Caco-2 (cell line): ENCODE results near the gene SATB1. TPM values are rescaled to one million over a fixed set of nuclear protein-coding genes. Genes with fewer than 3 reads are reported as not detected.

Experiments used
- BruUV-seq: library from RNA; stranded (reverse); fragments of 400-500 nt; replicated peaks from 2 replicates; lab custom pipeline; 2021; lab: Mats Ljungman, UMichigan
- CTCF ChIA-PET: fragments of 300-600 bp; sonication (Branson Sonifier 250); formaldehyde crosslinking; loops from one replicate; lab custom pipeline; 2022; ENCODE audit warnings: antibody characterized with exemption; lab: Charles Lee
- POLR2A ChIA-PET: fragments of 300-600 bp; sonication (Branson Sonifier 250); formaldehyde crosslinking; loops from one replicate; lab custom pipeline; 2022; ENCODE audit warnings: antibody characterized with exemption; lab: Charles Lee
- DNase-seq, 2 experiments: peaks; one replicate each; pipeline versions ENCODE4 v3.0.0 to v3.0.0-alpha.2; 2020 to 2022
- H3K27me3 ChIP-seq: replicated peaks from 2 replicates; pipeline ENCODE4 v1.6.0; 2011; ENCODE audit warnings: low read length; ENCODE audit not compliant: control insufficient read depth, insufficient read depth
- H3K36me3 ChIP-seq: 2 replicates; pipeline ENCODE4 v1.5.1; 2011; ENCODE audit warnings: low read length; ENCODE audit not compliant: control insufficient read depth, insufficient read depth
- H3K4me1 ChIP-seq: fragments of 250-450 bp; sonication (Bioruptor Pico); 2 replicates; pipeline ENCODE4 v1.5.1; 2020; ENCODE audit warnings: mild to moderate bottlenecking
- H3K4me3 ChIP-seq: 2 replicates; pipeline ENCODE4 v1.5.1; 2011; ENCODE audit warnings: low read depth, mild to moderate bottlenecking, control low read depth, low read length
- H3K9me3 ChIP-seq: fragments of 250-450 bp; sonication (Bioruptor Pico); 2 replicates; pipeline ENCODE4 v1.5.1; 2020; ENCODE audit warnings: mild to moderate bottlenecking, moderate library complexity
- H3K27ac Mint-ChIP-seq: one replicate; pipeline ENCODE4 v1.8.0; 2022; ENCODE audit warnings: mixed read lengths; ENCODE audit not compliant: unreplicated experiment
- H3K27me3 Mint-ChIP-seq: one replicate; pipeline ENCODE4 v1.8.0; 2022; ENCODE audit warnings: mixed read lengths; ENCODE audit not compliant: insufficient read depth, unreplicated experiment
- H3K36me3 Mint-ChIP-seq: one replicate; pipeline ENCODE4 v1.8.0; 2022; ENCODE audit warnings: mild to moderate bottlenecking, mixed read lengths; ENCODE audit not compliant: insufficient read depth, unreplicated experiment
- H3K4me1 Mint-ChIP-seq: one replicate; pipeline ENCODE4 v1.8.0; 2022; ENCODE audit warnings: low read depth, mixed read lengths; ENCODE audit not compliant: unreplicated experiment
- H3K4me3 Mint-ChIP-seq: one replicate; pipeline ENCODE4 v1.8.0; 2022; ENCODE audit warnings: mild to moderate bottlenecking, moderate library complexity, mixed read lengths; ENCODE audit not compliant: unreplicated experiment
- H3K9me3 Mint-ChIP-seq: one replicate; pipeline ENCODE4 v1.8.0; 2022; ENCODE audit warnings: mixed read lengths; ENCODE audit not compliant: unreplicated experiment
- CTCF ChIP-seq, 2 experiments: fragments of 200-600 bp in 1 of 2; IDR thresholded peaks; 1 replicate in 1 of 2; 2 replicates in 1 of 2; pipeline versions ENCODE4 v1.5.1 to v1.8.0; 2011 to 2022; ENCODE audit warnings: antibody characterized with exemption in 1 of 2, control low read depth in 1 of 2, inconsistent platforms in 1 of 2, low read depth in 1 of 2, low read length in 1 of 2, mild to moderate bottlenecking in 1 of 2, moderate library complexity in 1 of 2; ENCODE audit not compliant: insufficient read depth in 1 of 2, severe bottlenecking in 1 of 2, unreplicated experiment in 1 of 2
- intact Hi-C: fragments of 100-400 bp; cut with micrococcal nuclease; formaldehyde crosslinking; loops from one replicate; pipeline ENCODE4 v1.10.0; 2022; ENCODE audit not compliant: unreplicated experiment
- total RNA-seq: library from RNA; stranded (reverse); gene quantifications from 2 replicates; pipeline ENCODE4 v1.2.3, GENCODE V29; 2022

SATB1 gene
- total RNA-seq, 1 experiment from 2014 or later, result 13.8 TPM

- no peak overlapping the region for H3K4me3 ChIP-seq
- no peaks in the 10 kb centered on the region for H3K36me3 ChIP-seq
- POLR2A ChIA-PET, result no interaction called here
- H3K9me3 ChIP-seq, result no peaks in the 10 kb centered on the region
- Mint-ChIP-seq H3K27me3 (peaks cover 5% of the 10 kb centered on the region), H3K4me3 (no peak overlapping the region), H3K27ac (no peak overlapping the region), H3K4me1 (no peaks in the 10 kb centered on the region), H3K9me3 (no peaks in the 10 kb centered on the region), H3K36me3 (no peaks in the 10 kb centered on the region)
- no peak for DNase-seq
- H3K27me3 ChIP-seq, result no peaks in the 10 kb centered on the region; the same call in 1 of the 2 replicates
- no TSS peak for BruUV-seq
- CTCF ChIA-PET, result no interaction called here
- H3K4me1 ChIP-seq, result no peaks in the 10 kb centered on the region
- intact Hi-C loops, result no loop called here
- TF ChIP-seq CTCF (IDR thresholded peaks at IDR 0.05; ENCODE audit: insufficient read depth in 1 of 2, low read depth in 1 of 2, low read length in 1 of 2, severe bottlenecking in 1 of 2, unreplicated experiment in 1 of 2), result no peak
These were observed 14.1 kb upstream of the SATB1 start for GRCh38 chr3:18439281-18439680.

DNA sequence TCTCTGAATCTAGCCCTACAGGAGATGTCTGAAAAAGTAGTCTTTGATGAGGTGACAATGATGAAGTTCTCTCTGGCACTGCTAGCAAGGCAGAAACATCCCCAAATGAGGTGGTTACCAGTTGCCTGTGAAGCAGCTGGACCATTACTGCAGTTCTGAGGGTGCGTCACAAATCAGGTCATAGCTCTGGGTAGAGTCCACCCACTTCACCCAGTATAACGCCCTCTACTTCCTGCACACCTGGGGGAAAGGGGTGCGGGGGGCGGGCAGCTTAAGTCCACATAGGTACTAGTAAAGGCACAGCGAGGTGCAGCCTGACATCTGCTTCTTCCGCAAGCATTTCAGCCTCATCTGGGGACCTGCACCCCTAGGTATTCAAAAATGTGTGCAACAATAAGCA is 13.4 kb upstream of the SATB1 start:
- no TSS peak for BruUV-seq
- no peak for DNase-seq
- no peaks in the 10 kb centered on the region for H3K36me3 ChIP-seq
- Mint-ChIP-seq H3K27me3 (peaks cover 5% of the 10 kb centered on the region), H3K4me3 (no peak overlapping the region), H3K9me3 (no peaks in the 10 kb centered on the region), H3K36me3 (no peaks in the 10 kb centered on the region), H3K27ac (no peak overlapping the region), H3K4me1 (no peaks in the 10 kb centered on the region)
- POLR2A ChIA-PET, result no interaction called here
- CTCF ChIA-PET, result no interaction called here
- intact Hi-C loops, result no loop called here
- TF ChIP-seq CTCF (IDR thresholded peaks at IDR 0.05; ENCODE audit: insufficient read depth in 1 of 2, low read depth in 1 of 2, low read length in 1 of 2, severe bottlenecking in 1 of 2, unreplicated experiment in 1 of 2), result no peak
- H3K9me3 ChIP-seq, result no peaks in the 10 kb centered on the region
- H3K4me3 ChIP-seq, result no peak overlapping the region
- H3K27me3 ChIP-seq, result no peaks in the 10 kb centered on the region
- H3K4me1 ChIP-seq, result no peaks in the 10 kb centered on the region

GRCh38 chr3:18436213-18436612 is 11.1 kb upstream of the SATB1 start:
- CTCF ChIA-PET, result no interaction called here

More at GRCh38 chr3:18436213-18436612, 11.1 kb upstream of the SATB1 start:
- BruUV-seq, result no TSS peak
- Histone ChIP-seq H3K4me1 (no peaks in the 10 kb centered on the region), H3K27me3 (no peaks in the 10 kb centered on the region), H3K4me3 (no peak overlapping the region), H3K36me3 (no peaks in the 10 kb centered on the region), H3K9me3 (no peaks in the 10 kb centered on the region)
- intact Hi-C loops, result no loop called here
- Mint-ChIP-seq H3K27me3 (peaks cover 5% of the 10 kb centered on the region), H3K9me3 (no peaks in the 10 kb centered on the region), H3K36me3 (no peaks in the 10 kb centered on the region), H3K27ac (no peak overlapping the region), H3K4me3 (no peak overlapping the region), H3K4me1 (no peaks in the 10 kb centered on the region)
- DNase-seq, result no peak
- POLR2A ChIA-PET, result no interaction called here
- no peak for TF ChIP-seq CTCF (IDR thresholded peaks at IDR 0.05; ENCODE audit: insufficient read depth in 1 of 2, low read depth in 1 of 2, low read length in 1 of 2, severe bottlenecking in 1 of 2, unreplicated experiment in 1 of 2)
